Measurements from ENCODE around the gene EFNA4. TPM values are rescaled to one million over a fixed set of nuclear protein-coding genes. Genes with fewer than 3 reads are reported as not detected.

Gene EFNA4
- total RNA-seq, 1 donor from 2014 or later = 9.0 TPM

- no peak for DNase-seq
Observed at GRCh38 chr1:155073377-155074242, 10.1 kb downstream of the EFNA4 start.

DNA sequence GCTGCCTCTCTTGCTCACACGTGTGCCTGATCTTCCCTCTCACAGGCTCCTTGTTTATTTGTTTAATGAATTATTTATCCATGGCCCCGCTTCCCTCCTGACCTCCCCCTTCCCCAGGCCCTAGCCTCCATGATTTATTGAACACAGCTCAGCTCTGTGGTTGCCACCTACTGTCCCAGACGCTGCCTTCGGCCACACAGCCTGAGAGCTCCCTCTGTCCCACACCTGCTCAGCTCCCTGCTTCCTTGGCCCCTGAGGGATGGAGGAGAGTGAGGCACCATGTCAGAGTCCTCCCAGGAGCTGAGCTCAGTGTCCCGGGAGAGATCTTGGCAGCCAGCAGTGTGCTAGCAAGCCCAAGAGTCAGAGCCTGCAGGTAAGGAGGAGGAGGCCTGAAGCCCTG lies 12.0 kb downstream of the EFNA4 start:
- DNase-seq = no peak

GRCh38 chr1:155076371-155076770 lies 12.8 kb downstream of the EFNA4 start:
- DNase-seq = no peak

DNA sequence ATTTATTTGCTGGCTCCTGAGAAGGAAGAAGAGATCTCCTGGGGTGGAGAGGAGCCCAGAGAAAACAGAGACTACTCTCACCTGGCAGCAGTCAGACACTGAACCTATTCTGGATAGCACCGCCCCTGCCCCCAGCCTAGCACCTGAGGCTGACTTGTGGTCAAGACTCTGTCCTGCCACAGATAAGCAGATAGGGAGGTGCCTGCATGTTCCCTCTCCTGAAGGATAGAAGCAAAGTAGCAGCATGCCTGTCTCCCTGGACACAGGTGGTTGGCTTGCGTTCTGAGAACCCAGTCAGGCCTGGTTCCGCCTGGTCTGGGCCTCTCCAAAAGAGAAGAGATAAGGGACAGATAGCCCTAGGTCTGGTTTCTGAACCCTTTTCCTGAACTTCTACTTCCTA lies 13.8 kb downstream of the EFNA4 start:
- no peak for DNase-seq

DNA sequence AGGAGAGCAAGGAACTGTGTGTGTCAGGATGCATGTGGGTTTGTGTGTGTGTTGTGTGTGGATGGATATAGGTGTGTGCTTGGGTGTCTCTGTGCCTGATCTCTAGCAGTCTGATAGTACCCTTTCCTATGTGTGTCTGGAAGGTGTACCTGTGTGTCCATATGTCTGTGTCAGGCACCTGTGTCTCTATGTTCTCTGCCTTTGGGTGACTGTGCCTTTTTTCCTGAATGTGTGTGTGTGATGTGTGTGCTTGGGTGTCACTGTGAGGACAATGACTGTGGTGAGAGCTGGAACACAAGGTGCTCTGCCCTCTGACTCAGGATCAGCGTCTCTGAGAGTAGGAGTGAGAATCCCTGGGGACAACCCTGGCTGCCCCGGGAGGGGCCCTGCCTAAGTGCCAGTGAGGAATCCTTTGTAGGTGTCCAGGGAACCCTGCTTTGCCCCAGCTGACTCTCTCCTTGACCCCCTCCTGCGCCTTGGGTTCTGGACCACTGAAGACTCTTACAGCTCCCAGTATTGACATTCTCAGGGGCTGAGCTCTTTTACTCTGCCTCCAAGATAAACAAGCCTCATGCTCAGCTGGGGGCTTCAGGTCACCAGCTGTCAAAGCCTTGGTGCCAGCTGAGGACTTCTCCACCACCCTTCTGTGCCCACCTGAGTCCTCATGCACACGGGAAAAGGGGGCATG lies 14.4 kb downstream of the EFNA4 start:
- DNase-seq = no peak

DNA sequence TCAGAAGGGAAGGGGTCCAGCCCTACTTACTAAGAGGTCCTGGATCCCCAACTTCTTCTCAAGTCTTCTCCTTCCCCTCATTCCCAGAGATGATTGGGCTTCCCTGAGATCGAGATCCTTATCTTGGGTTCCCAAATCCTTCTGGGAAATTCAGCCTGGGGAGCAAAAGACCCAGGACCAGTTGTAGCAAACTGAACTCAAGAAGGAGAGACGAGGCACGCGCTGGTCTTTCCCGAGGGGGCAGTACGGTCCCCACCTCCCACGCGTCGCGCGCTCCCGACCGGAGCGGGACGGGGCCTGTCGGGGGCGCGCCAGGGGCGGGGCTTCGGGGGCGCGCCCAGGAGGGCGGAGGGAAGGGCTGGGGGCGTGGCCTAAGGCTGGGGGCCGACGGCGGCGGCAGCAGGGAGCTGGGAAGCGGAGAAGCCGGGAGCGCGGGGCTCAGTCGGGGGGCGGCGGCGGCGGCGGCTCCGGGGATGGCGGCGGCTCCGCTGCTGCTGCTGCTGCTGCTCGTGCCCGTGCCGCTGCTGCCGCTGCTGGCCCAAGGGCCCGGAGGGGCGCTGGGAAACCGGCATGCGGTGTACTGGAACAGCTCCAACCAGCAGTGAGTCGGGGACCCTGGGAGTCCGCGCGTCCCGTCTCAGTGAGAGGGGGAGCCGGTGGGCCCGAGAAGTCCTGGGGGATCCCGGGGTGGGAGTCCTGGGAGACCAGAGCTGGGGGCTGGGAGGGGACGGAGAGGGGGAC lies 15.1 kb downstream of the EFNA4 start, which contains the start of gene EFNA3:
Gene EFNA3, plus strand, starts transcription at position 369 of the 741 bp plus-strand sequence. Its CDS starts 105 bp downstream, at position 474.
- peak; percentile 31 for DNase-seq

- DNase-seq = no peak
Observed at GRCh38 chr1:155079210-155079486, 15.6 kb downstream of the EFNA4 start.

DNA sequence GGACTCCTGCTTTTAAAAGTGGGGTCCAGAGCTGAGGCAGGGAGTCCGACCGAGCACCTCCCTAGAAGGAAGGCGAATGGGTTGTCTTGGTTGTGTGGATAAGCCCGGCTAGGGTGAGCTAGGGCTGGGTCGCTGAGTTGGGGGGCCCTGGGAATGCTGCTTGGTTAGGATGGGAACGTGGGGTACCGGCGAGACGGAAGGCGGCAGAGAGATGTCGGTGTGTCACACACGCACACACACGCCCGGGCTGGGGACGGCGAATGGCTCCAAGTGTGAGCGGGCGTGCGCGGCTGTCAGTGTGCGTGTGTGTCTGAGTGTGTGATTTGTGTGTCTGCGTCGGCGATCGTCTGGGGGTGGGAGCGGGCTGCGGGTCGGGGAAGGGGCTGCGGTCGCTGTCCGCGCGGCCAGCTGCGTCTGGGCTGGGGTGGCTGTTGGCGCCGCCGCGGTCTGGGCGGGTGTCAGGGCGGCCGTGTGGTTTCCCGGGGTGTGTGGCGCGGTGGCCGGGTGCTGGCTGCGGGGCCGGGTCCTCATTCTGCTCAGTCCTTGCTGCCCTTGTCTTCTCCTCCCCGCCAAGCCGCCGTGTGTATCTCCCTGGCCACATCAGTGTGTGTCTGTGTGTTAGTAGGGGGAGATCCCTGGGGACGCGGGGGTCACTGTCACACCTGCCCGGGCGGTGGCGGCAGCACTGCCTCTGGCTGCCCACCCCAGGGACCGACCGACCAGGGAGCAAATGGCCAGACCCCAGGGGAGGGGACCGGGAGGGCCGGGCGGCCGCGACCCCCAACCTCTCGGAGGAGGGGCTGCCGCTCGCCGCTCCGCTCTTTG lies 16.2 kb downstream of the EFNA4 start:
- DNase-seq = no peak

- peak; percentile 38 for DNase-seq
Observed at GRCh38 chr1:155080312-155081228, 17.0 kb downstream of the EFNA4 start.

- no peak for DNase-seq
Observed at GRCh38 chr1:155081472-155082300, 18.1 kb downstream of the EFNA4 start.

GRCh38 chr1:155082301-155083051 lies 18.9 kb downstream of the EFNA4 start:
- DNase-seq = no peak

DNA sequence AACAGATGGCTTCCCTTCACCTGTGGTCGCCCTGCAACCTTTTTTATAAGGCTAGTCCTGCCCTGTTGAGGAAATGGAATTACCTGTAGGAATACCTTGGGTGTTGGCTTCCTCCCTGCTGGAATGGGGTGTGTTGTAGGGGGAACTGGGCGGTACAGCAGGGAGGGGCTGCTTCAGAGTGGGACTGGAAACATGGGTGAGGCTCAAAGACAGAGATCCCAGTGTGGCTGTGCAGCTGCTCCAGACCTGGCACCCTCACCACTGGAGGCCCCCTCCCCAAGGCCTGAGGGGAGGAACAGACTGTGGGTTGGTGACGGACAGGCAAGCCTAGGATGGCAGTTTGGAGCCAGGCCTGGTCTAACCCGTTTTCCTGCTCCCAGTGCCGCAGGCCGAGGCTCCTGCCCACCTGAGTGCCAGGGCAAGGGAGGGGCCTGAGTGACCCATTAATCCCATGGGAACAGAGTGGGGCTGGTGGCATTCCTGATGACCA lies 19.6 kb downstream of the EFNA4 start:
- DNase-seq = no peak

DNA sequence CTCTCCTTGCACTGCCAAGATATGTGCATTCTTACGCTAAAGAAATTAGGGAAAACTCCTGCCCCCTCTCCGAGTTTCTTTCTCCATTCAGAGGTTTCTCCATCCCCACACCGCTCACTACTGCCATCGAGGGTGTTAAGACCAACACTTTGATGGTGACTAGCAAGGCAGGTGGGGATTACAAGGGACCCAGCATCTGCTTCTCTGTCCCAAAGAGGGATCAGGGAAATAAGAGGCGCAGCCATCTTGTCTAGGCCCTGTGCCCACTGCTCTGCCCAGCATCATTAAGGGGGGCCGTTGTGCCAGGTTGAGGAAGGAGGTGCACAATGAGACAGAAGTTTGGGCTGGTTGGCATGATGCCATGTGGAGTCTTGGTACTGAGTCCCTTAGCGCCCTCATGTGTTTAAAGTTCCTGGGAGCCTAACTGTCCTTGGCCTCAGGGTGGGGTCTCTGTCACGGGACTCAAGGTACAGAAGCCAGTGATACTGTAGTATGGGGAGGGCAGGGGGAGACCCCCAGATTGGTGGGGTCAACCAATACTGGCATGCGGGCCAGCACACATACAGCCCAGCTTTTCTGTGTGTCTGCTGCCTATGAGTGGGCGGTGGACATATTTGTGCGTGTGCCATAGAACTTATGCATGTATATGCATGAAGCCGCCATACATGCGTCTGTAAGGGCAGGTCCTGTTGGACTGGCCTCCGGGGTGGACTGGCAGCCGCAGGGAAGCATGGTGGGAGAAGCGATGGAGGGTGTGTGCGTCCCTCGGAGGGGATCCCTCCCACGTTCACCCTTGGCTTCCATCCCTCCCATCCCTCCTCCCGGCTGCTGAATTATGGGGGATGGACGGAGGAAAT lies 20.6 kb downstream of the EFNA4 start:
- no peak for DNase-seq

DNA sequence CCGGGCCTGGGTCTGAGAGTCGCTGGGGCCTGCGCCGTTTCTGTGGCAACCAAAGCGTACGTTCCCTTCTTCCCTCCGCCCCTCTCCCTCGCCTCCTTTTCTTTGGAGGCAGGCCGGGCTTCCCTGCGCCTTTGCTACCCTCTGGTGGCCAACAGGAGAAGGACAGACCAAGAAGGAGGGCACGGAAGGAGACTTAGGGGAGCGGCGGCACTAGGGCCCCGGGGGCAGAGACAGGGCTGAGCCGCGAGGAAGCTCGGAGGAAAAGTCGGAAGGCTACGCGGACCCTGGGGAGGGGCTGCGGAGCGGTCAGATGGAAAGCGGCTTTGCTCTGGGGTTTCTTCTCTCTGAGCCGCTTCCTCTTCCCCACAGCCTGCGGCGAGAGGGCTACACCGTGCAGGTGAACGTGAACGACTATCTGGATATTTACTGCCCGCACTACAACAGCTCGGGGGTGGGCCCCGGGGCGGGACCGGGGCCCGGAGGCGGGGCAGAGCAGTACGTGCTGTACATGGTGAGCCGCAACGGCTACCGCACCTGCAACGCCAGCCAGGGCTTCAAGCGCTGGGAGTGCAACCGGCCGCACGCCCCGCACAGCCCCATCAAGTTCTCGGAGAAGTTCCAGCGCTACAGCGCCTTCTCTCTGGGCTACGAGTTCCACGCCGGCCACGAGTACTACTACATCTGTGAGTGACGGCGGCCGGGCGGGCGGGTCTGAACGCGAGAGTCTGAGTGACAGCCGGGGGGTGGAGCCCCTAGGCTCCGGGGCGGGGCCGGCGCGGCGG lies 21.4 kb downstream of the EFNA4 start:
- peak; percentile 94 for DNase-seq

DNA sequence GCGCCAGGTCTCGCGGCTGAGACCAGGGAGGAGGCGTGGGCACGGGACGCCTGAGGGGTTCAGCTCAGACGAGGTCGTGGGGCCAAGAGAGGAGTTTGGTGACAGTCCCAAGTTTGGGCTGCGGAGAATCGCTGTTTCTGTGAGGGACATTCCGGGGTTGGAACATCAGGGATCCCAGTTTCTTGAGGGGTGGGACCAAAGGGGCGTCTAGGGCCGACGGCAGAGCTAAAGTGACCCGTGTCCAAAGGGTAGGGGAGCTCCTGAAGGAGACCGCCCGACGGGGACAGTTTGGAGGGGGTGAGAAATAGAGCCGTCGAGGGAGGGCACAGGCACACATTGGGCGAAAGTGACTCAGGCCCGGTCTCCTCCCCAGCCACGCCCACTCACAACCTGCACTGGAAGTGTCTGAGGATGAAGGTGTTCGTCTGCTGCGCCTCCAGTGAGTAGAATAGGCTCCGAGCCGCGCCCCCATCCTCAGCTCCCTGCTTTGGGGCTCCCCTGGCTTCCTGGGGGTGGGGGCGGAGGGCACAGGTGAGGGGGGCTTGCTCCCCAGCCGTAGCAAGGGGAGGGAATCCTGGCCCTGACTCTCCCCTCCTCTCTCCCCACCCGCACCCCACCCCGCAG lies 22.1 kb downstream of the EFNA4 start:
- DNase-seq = no peak

GRCh38 chr1:155086128-155086741 lies 22.7 kb downstream of the EFNA4 start:
- DNase-seq = no peak
